ENCODE results near the gene SFMBT1. TPM values are rescaled to one million over a fixed set of nuclear protein-coding genes. Genes with fewer than 3 reads are reported as not detected.

The SFMBT1 gene
- polyA plus RNA-seq, 1 of the 3 experiments (the other 2 are of a cell fraction), result 0.72 TPM

- ChIA-PET CTCF (interaction anchor here (0.8 to 1.4 kb wide), 8 partner anchors 11 to 141 kb away, joined by 3 to 4 read pairs (median 3); partner anchors contain the start of gene SFMBT1), POLR2A (interaction anchor here (0.6 kb wide), 1 partner anchor 11 kb away, joined by 3 read pairs; no protein-coding TSS in a partner anchor)
- TF ChIP-seq NFIC (IDR thresholded peaks at IDR 0.05; ENCODE audit: borderline replicate concordance) (no peak), ZBTB33 (IDR thresholded peaks at IDR 0.05; ENCODE audit: borderline replicate concordance, low read depth) (no peak), POLR2AphosphoS5 (IDR thresholded peaks at IDR 0.05; ENCODE audit: low read depth, low read length) (no peak), TEAD4 (IDR thresholded peaks at IDR 0.05; ENCODE audit: borderline replicate concordance, insufficient read depth) (no peak), RAD21 (IDR thresholded peaks at IDR 0.05; ENCODE audit: low read length) (no peak), GABPA (IDR thresholded peaks at IDR 0.05; ENCODE audit: low read depth) (no peak), CHD2 (IDR thresholded peaks at IDR 0.05; ENCODE audit: low read length, partially characterized antibody) (no peak), RCOR1 (IDR thresholded peaks at IDR 0.05; ENCODE audit: low read length) (no peak), RFX5 (IDR thresholded peaks at IDR 0.05; ENCODE audit: low read length) (no peak), MXI1 (IDR thresholded peaks at IDR 0.05; ENCODE audit: low read depth, low read length) (no peak), SIN3A (IDR thresholded peaks at IDR 0.05; ENCODE audit: borderline replicate concordance, low read depth, low read length) (no peak), GATA2 (CRISPR knock-in tag; IDR thresholded peaks at IDR 0.05) (no peak), IRF3 (IDR thresholded peaks at IDR 0.05; ENCODE audit: low read depth, low read length) (no peak), TAF1 (IDR thresholded peaks at IDR 0.05; ENCODE audit: borderline replicate concordance, low read depth, low read length) (no peak), NRF1 (IDR thresholded peaks at IDR 0.05; ENCODE audit: low read depth, low read length) (no peak), FOXJ3 (CRISPR knock-in tag; IDR thresholded peaks at IDR 0.05) (no peak)
- H3K9ac ChIP-seq, result no peak overlapping the region
- H3K27me3 ChIP-seq (ENCODE audit: insufficient read depth), result no peaks in the 10 kb centered on the region
- H3K27ac ChIP-seq (ENCODE audit: low read depth in 2 of 2, low read length in 1 of 2), result no peak overlapping the region
- WGBS (ENCODE audit: low lambda C conversion rate), result 84% methylated on average over 6 of the region's 6 CpGs
- no peaks in the 10 kb centered on the region for H4K20me1 ChIP-seq (ENCODE audit: insufficient read depth)
- H3K9me2 ChIP-seq, result no peaks in the 10 kb centered on the region
- H3K4me3 ChIP-seq (ENCODE audit: low read depth in 2 of 2, low read length in 1 of 2), result no peak overlapping the region
- no peak for DNase-seq
- no peak overlapping the region for H2AFZ ChIP-seq (ENCODE audit: low read depth)
- no peaks in the 10 kb centered on the region for H3K36me3 ChIP-seq (replicated peaks in 1 of 2; ENCODE audit: control insufficient read depth in 1 of 2, insufficient read depth in 2 of 2, low read length in 1 of 2)
- no peaks in the 10 kb centered on the region for H3K79me2 ChIP-seq (ENCODE audit: insufficient read depth)
- no peaks in the 10 kb centered on the region for H3K9me3 ChIP-seq
- H3K4me2 ChIP-seq, result no peak overlapping the region
- H3F3A ChIP-seq (replicated peaks; ENCODE audit: insufficient read depth), result no peaks in the 10 kb centered on the region
- peaks cover 0 to 2% of the 10 kb centered on the region in 2 experiments; a peak in 2 of 4 replicates for H3K4me1 ChIP-seq (ENCODE audit: control insufficient read depth in 1 of 2, insufficient read depth in 2 of 2, low read depth in 1 of 2, low read length in 1 of 2)
These were observed 114.5 kb downstream of the SFMBT1 start for GRCh38 chr3:52931328-52931727.
